Hair follicular keratinocyte (primary cell): ENCODE results near the gene AHSA1. TPM values are rescaled to one million over a fixed set of nuclear protein-coding genes. Genes with fewer than 3 reads are reported as not detected.

Experiments
- total RNA-seq: library from RNA; depleted of rRNA; stranded (reverse); fragments of >200 nt; gene quantifications from 2 replicates; pipeline ENCODE4 v1.2.3, GENCODE V29; 2015

Gene AHSA1
- 108 and 213 TPM in 2 replicates for total RNA-seq

DNA sequence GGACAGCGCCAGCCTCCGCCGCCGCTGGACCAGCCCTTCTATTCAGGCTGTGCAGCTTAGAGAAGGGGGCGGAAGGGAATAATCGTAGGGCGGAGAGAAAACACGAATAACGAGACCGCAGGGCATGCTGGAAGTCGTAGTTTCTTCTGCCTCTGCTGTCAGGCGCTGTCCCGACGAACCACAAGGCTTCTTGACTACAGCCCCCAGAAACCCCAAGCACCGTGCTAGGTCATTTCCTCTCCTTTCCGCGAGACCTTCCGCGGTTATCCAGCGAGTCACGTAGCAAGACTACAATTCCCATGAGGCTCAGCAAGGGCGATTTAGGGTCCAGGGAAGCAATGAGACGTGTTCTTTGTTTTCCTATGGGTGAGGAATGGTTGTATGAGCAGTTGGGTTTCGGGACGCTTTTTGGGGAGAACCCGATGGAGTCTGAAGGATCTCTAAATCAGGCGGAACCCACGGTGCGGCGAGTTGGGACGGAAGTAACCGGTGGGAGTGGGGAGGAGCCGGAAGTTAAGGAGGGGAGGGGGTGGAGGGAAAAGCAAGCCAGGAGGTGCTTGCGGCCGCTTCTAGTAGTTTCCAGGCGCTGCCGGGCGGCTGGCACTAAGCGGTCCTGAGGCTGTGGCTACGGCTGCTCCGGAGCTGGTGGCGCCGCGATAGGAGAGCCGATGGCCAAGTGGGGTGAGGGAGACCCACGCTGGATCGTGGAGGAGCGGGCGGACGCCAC lies at the start of gene AHSA1, which contains the start of gene VIPAS39:
AHSA1 (plus strand) TSS at position 572 of the 727 bp plus-strand sequence; CDS start at position 669, 97 bp downstream.
VIPAS39 (minus strand) TSS at position 80 of the 727 bp plus-strand sequence. CDS start 3,499 bp downstream, outside the sequence.

DNA sequence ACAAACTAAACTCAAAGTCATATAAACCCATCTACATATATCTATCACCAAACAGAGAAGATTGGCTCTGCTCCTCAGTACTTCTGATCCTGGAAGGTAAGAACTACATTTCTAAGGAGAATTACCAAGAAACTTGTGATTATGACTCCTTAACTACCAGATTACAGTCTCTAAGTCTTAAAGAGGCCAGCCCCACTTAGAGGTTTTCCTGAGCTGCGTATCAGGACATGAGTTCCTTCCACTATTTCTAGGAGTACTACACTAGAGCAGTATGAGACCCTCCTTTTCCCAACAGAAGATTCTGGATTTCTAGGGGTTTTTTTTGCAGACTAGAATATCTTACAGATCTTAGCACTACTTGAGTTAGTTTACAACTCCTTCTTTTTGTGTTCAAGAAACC lies 34.5 kb upstream of the AHSA1 start, which contains the start of gene NOXRED1:
NOXRED1 (minus strand) TSS at position 101 of the 400 bp plus-strand sequence. CDS start 634 bp downstream, outside the sequence.

DNA sequence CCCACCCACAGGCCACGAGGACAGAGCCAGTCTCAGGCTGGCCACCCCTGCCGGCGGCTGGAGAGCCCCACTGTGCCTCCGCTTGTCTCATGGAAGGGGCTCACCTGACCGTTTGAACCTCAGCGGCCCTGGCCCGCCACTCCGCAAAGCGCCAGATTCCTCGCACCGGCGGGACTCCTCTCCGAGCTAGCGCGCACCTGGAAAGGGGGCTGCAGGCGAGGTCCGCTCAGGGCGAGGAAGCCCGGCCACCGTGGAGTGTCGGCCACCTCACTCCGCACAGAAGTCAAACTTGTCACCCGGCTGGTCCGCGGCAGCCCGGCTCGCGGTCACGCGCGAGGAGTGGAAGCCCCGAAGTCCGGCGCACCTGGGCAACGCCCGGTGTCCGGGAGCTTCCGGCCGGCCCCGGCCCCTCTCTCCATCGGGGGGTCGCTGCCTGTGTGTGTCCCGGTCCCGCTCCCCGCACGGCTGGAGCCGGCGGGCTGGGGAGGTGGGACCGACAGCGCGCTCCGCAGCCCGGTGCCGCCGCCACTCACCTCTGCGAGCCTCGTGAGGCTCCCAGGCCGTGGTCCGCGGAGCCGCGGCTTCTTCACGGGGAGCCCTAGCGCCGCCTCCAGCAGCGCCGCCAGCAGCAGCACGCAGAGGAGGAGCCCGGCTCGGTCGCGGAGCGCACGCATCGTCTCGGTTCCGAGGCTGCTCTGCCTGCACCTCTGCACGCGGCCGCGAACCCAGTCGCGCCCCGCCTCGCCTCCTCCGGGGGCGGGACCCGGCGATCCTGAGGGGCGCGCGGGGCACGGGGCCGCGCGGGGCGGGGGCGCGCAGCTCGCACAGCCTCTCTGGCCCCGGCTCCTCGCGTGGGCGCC lies 40.5 kb downstream of the AHSA1 start, which contains the start of gene ISM2:
ISM2 (minus strand) TSS at position 697 of the 860 bp plus-strand sequence; CDS start at position 674, 23 bp downstream.

Other genes with a start within 250 kb of the AHSA1 start
- gene NGB, start 186.9 kb upstream of the AHSA1 start, total RNA-seq = not detected in 2 replicates
- gene POMT2, start 137.2 kb upstream of the AHSA1 start, total RNA-seq = 10.4 and 11.8 TPM in 2 replicates
- 45.5 and 50.1 TPM in 2 replicates for gene GSTZ1, start 137.1 kb upstream of the AHSA1 start, total RNA-seq
- 8.3 and 9.2 TPM in 2 replicates for gene TMED8, start 81.0 kb upstream of the AHSA1 start, total RNA-seq
- 0.19 and 0.39 TPM in 2 replicates for gene SAMD15, start 80.7 kb upstream of the AHSA1 start, total RNA-seq
- not detected in 2 replicates for gene NOXRED1, start 34.6 kb upstream of the AHSA1 start, total RNA-seq
- gene VIPAS39, start 492 bp upstream of the AHSA1 start, total RNA-seq = 10.9 and 12.6 TPM in 2 replicates
- 0.11 TPM in 1 of 2 replicates, not detected in the other for gene ISM2, start 40.7 kb downstream of the AHSA1 start, total RNA-seq
- 17.5 and 23.3 TPM in 2 replicates for gene SPTLC2, start 158.5 kb downstream of the AHSA1 start, total RNA-seq
- gene ALKBH1, start 249.9 kb downstream of the AHSA1 start, total RNA-seq = 7.1 and 15.3 TPM in 2 replicates